Measurements from ENCODE around the gene PDCL3. TPM values are rescaled to one million over a fixed set of nuclear protein-coding genes. Genes with fewer than 3 reads are reported as not detected.
A peak's percentile ranks its signal among the peaks of the same experiment; 100 is the strongest.

Gene PDCL3
- total RNA-seq, 4 donors from 2014 or later, result 20.8 to 22.9 (median 21.7) TPM

DNA sequence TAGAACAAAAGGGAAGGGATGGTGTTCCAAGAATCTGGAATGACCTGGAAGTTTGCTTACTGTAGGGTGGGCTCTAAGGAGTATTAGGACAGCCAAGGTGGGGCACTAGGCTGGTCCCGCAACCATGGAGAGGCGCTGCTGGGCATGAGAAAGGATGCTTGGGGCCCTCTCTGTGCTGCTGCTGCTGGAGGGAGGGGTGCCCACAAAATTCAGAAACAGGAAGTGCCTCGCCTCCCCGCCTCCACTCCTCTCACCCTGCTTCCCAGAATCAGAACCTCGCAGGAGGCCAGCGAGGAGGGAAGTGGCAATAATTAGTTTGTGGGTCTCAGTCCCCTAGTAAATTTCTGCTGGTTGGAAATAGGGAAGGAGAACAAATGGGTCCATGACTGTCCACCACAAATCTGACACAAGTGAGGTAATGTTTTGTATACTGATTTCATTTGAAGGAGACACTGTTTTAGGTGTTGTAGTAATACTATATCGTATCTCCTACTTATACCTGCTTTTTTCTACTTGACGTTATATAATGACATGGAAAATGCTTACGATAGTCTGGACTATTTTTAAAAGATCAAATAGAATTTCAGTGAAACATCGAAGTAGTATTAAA lies 7.9 kb upstream of the PDCL3 start:
- Histone ChIP-seq H3K27me3 (no peaks in the 10 kb centered on the region), H3K4me3 (no peak overlapping the region), H3K4me1 (no peaks in the 10 kb centered on the region), H3K27ac (no peak overlapping the region), H3K9me3 (no peaks in the 10 kb centered on the region), H3K36me3 (no peaks in the 10 kb centered on the region)
- 74% methylated on average over 10 of the region's 10 CpGs for WGBS
- TF ChIP-seq POLR2A (IDR thresholded peaks at IDR 0.05), result no peak
- TF ChIP-seq EP300 (IDR thresholded peaks at IDR 0.05), result no peak
- TF ChIP-seq POLR2AphosphoS5 (IDR thresholded peaks at IDR 0.05), result no peak
- TF ChIP-seq, protein P1, sequence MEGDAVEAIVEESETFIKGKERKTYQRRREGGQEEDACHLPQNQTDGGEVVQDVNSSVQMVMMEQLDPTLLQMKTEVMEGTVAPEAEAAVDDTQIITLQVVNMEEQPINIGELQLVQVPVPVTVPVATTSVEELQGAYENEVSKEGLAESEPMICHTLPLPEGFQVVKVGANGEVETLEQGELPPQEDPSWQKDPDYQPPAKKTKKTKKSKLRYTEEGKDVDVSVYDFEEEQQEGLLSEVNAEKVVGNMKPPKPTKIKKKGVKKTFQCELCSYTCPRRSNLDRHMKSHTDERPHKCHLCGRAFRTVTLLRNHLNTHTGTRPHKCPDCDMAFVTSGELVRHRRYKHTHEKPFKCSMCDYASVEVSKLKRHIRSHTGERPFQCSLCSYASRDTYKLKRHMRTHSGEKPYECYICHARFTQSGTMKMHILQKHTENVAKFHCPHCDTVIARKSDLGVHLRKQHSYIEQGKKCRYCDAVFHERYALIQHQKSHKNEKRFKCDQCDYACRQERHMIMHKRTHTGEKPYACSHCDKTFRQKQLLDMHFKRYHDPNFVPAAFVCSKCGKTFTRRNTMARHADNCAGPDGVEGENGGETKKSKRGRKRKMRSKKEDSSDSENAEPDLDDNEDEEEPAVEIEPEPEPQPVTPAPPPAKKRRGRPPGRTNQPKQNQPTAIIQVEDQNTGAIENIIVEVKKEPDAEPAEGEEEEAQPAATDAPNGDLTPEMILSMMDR (IDR thresholded peaks at IDR 0.05), result no peak
- no peak for DNase-seq (ENCODE audit: low spot score in 2 of 2)

GRCh38 chr2:100556746-100557145 lies 6.0 kb upstream of the PDCL3 start:
- Histone ChIP-seq H3K4me3 (no peak overlapping the region), H3K27ac (no peak overlapping the region), H3K27me3 (no peaks in the 10 kb centered on the region), H3K4me1 (no peaks in the 10 kb centered on the region), H3K9me3 (no peaks in the 10 kb centered on the region), H3K36me3 (no peaks in the 10 kb centered on the region)
- 92% methylated on average over 4 of the region's 4 CpGs for whole genome bisulfite sequencing
- DNase-seq (ENCODE audit: low spot score in 2 of 2), result no peak
- TF ChIP-seq POLR2A (IDR thresholded peaks at IDR 0.05), result no peak
- no peak for TF ChIP-seq POLR2AphosphoS5 (IDR thresholded peaks at IDR 0.05)

DNA sequence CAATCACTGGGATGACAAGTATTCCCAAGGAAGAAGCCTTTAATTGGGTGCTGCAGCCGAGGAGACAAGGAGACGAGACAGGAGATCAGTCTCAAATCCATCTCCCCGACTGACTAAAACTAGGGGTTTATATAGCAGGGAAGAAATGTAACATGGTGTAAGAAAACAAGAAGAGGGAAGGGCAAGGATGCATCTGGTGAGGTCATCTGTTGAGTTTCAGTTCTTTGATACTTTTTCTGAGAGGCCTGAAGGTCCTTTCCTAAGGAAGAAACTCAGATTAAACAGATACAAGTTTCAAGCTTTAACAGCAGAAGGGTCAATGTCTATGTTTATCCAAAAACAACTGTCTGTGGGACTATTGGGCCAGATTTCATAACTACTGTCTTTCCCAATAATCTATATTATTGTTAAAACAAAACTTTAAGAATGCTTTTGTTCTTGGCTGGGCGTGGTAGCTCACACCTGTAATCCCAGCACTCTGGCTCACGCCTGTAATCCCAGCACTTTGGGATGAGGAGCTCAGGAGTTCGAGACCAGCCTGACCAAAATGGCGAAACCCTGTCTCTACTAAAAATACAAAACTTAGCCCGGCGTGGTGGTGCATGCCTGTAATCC lies 2.5 kb upstream of the PDCL3 start:
- TF ChIP-seq POLR2AphosphoS5 (IDR thresholded peaks at IDR 0.05), result no peak
- TF ChIP-seq, protein P1 (IDR thresholded peaks at IDR 0.05), result no peak
- TF ChIP-seq POLR2A (IDR thresholded peaks at IDR 0.05), result no peak
- no peak for TF ChIP-seq EP300 (IDR thresholded peaks at IDR 0.05)
- Histone ChIP-seq H3K9me3 (no peaks in the 10 kb centered on the region), H3K27ac (no peak overlapping the region), H3K36me3 (no peaks in the 10 kb centered on the region), H3K4me3 (no peak overlapping the region), H3K27me3 (no peaks in the 10 kb centered on the region), H3K4me1 (peaks cover 14% of the 10 kb centered on the region)
- 90% methylated on average over 9 of the region's 9 CpGs for WGBS
- DNase-seq (ENCODE audit: low spot score in 2 of 2), result no peak

- H3K4me1 ChIP-seq, result peaks cover 14% of the 10 kb centered on the region
- no peaks in the 10 kb centered on the region for H3K36me3 ChIP-seq
- no peak for DNase-seq (ENCODE audit: low spot score in 2 of 2)
- no peak overlapping the region for H3K27ac ChIP-seq
- no peaks in the 10 kb centered on the region for H3K9me3 ChIP-seq
- H3K27me3 ChIP-seq, result no peaks in the 10 kb centered on the region
- H3K4me3 ChIP-seq, result no peak overlapping the region
- 93% methylated on average over 4 of the region's 4 CpGs for WGBS
- TF ChIP-seq, protein P1 (IDR thresholded peaks at IDR 0.05), result no peak
- TF ChIP-seq POLR2AphosphoS5 (IDR thresholded peaks at IDR 0.05) (no peak), EP300 (IDR thresholded peaks at IDR 0.05) (no peak), POLR2A (IDR thresholded peaks at IDR 0.05) (no peak)
Observed at GRCh38 chr2:100561191-100561590, 1.6 kb upstream of the PDCL3 start.

- H3K4me3 ChIP-seq, result peak overlapping the region; percentile 78
- TF ChIP-seq POLR2A (IDR thresholded peaks at IDR 0.05), result no peak
- DNase-seq (ENCODE audit: low spot score in 2 of 2), result peak in 1 of 2 donors; percentile 80
- 18% methylated on average over 20 of the region's 24 CpGs for WGBS
- H3K9me3 ChIP-seq, result no peaks in the 10 kb centered on the region
- peaks cover 14% of the 10 kb centered on the region for H3K4me1 ChIP-seq
- no peaks in the 10 kb centered on the region for H3K27me3 ChIP-seq
- peaks cover 21% of the 10 kb centered on the region for H3K36me3 ChIP-seq
- peak overlapping the region; percentile 93 for H3K27ac ChIP-seq
Observed at GRCh38 chr2:100563407-100564247, 834 bp downstream of the PDCL3 start.

GRCh38 chr2:100568989-100569388 lies 6.2 kb downstream of the PDCL3 start:
- H3K36me3 ChIP-seq, result peaks cover 71% of the 10 kb centered on the region
- DNase-seq (ENCODE audit: low spot score in 2 of 2), result no peak
- H3K27me3 ChIP-seq, result no peaks in the 10 kb centered on the region
- peaks cover 4% of the 10 kb centered on the region for H3K4me1 ChIP-seq
- WGBS, result 83% methylated on average over 6 of the region's 6 CpGs
- no peak overlapping the region for H3K4me3 ChIP-seq
- TF ChIP-seq, protein P1 (IDR thresholded peaks at IDR 0.05), result no peak
- H3K27ac ChIP-seq, result no peak overlapping the region
- H3K9me3 ChIP-seq, result no peaks in the 10 kb centered on the region
